Mesodermal cell (in vitro differentiated cells): ENCODE results near the gene RAPH1.

ENCODE experiments used
- H3K27ac ChIP-seq: 2 replicates; pipeline ENCODE4 v1.7.0; 2013; ENCODE audit warnings: mild to moderate bottlenecking, low read depth, low read length, moderate library complexity; ENCODE audit not compliant: severe bottlenecking
- H3K36me3 ChIP-seq: 2 replicates; pipeline ENCODE4 v1.7.1; 2013; ENCODE audit warnings: mild to moderate bottlenecking, low read length, moderate library complexity; ENCODE audit not compliant: control insufficient read depth, insufficient read depth
- H3K4me1 ChIP-seq: one replicate; pipeline ENCODE4 v1.7.1; 2013; ENCODE audit warnings: mild to moderate bottlenecking, low read length; ENCODE audit not compliant: insufficient read depth, control insufficient read depth, poor library complexity, severe bottlenecking
- H3K4me3 ChIP-seq: 2 replicates; pipeline ENCODE4 v1.7.0; 2013; ENCODE audit warnings: low read length, control low read depth, mild to moderate bottlenecking; ENCODE audit not compliant: insufficient read depth, poor library complexity, severe bottlenecking; ENCODE audit errors: extremely low read depth
- H3K9me3 ChIP-seq: 2 replicates; pipeline ENCODE4 v1.7.1; 2013; ENCODE audit warnings: mild to moderate bottlenecking, low read length, moderate library complexity; ENCODE audit not compliant: control insufficient read depth
- WGBS, 2 experiments: methylation state at CpG; one replicate each; pipeline ENCODE4 v1.1.5; 2013; ENCODE audit warnings: missing lambda C conversion rate in 2 of 2; ENCODE audit not compliant: insufficient coverage in 2 of 2; 5-methylcytosine and 5-hydroxymethylcytosine counted together

Gene RAPH1

GRCh38 chr2:203490391-203490790 is 44.7 kb downstream of the RAPH1 start:
- Histone ChIP-seq H3K9me3 (no peaks in the 10 kb centered on the region), H3K4me3 (no peak overlapping the region), H3K36me3 (peaks cover 43% of the 10 kb centered on the region), H3K4me1 (no peaks in the 10 kb centered on the region), H3K27ac (no peak overlapping the region)
- 100% methylated on average over 2 of the region's 3 CpGs; no CpG with 5 or more reads in 1 of the 2 experiments for WGBS, 2 experiments

- H3K4me3 ChIP-seq = no peak overlapping the region
- 97 to 100% methylated on average over 3 to 4 of the region's 6 CpGs for WGBS, 2 experiments
- no peaks in the 10 kb centered on the region for H3K4me1 ChIP-seq
- no peaks in the 10 kb centered on the region for H3K9me3 ChIP-seq
- peaks cover 43% of the 10 kb centered on the region for H3K36me3 ChIP-seq
- no peak overlapping the region for H3K27ac ChIP-seq
Observed at GRCh38 chr2:203489531-203489930, 45.6 kb downstream of the RAPH1 start.

- no peak overlapping the region for H3K4me3 ChIP-seq
- 87 to 91% methylated on average over 6 of the region's 8 CpGs for WGBS, 2 experiments
- H3K4me1 ChIP-seq = no peaks in the 10 kb centered on the region
- H3K9me3 ChIP-seq = no peaks in the 10 kb centered on the region
- H3K27ac ChIP-seq = no peak overlapping the region
- H3K36me3 ChIP-seq = peaks cover 36% of the 10 kb centered on the region
Observed at GRCh38 chr2:203484266-203485112, 50.6 kb downstream of the RAPH1 start.

GRCh38 chr2:203480623-203481022 is 54.5 kb downstream of the RAPH1 start:
- Histone ChIP-seq H3K4me1 (no peaks in the 10 kb centered on the region), H3K27ac (no peak overlapping the region), H3K9me3 (no peaks in the 10 kb centered on the region), H3K36me3 (peaks cover 21% of the 10 kb centered on the region), H3K4me3 (no peak overlapping the region)
- WGBS, 2 experiments = 100% methylated on average over 1 to 2 of the region's 5 CpGs

GRCh38 chr2:203476881-203477280 is 58.2 kb downstream of the RAPH1 start:
- Histone ChIP-seq H3K4me1 (no peaks in the 10 kb centered on the region), H3K4me3 (no peak overlapping the region), H3K9me3 (no peaks in the 10 kb centered on the region), H3K36me3 (peaks cover 9% of the 10 kb centered on the region), H3K27ac (no peak overlapping the region)
- WGBS, 2 experiments = 79 to 100% methylated on average over 2 of the region's 2 CpGs

- H3K9me3 ChIP-seq = no peaks in the 10 kb centered on the region
- H3K27ac ChIP-seq = no peak overlapping the region
- no peak overlapping the region for H3K4me3 ChIP-seq
- no peaks in the 10 kb centered on the region for H3K36me3 ChIP-seq
- WGBS, 2 experiments = 90 to 100% methylated on average over 2 to 3 of the region's 5 CpGs
- no peaks in the 10 kb centered on the region for H3K4me1 ChIP-seq
Observed at GRCh38 chr2:203471323-203471722, 63.8 kb downstream of the RAPH1 start.

GRCh38 chr2:203470371-203470770 is 64.7 kb downstream of the RAPH1 start:
- H3K4me1 ChIP-seq = no peaks in the 10 kb centered on the region
- no peaks in the 10 kb centered on the region for H3K36me3 ChIP-seq
- 53 to 78% methylated on average over 2 to 3 of the region's 4 CpGs for WGBS, 2 experiments
- H3K4me3 ChIP-seq = no peak overlapping the region
- no peaks in the 10 kb centered on the region for H3K9me3 ChIP-seq
- no peak overlapping the region for H3K27ac ChIP-seq

GRCh38 chr2:203469546-203469945 is 65.6 kb downstream of the RAPH1 start:
- H3K4me1 ChIP-seq = no peaks in the 10 kb centered on the region
- H3K27ac ChIP-seq = no peak overlapping the region
- no peaks in the 10 kb centered on the region for H3K9me3 ChIP-seq
- WGBS, 2 experiments = no CpG with 5 or more reads among the region's 1 CpG
- H3K4me3 ChIP-seq = no peak overlapping the region
- no peaks in the 10 kb centered on the region for H3K36me3 ChIP-seq

- Histone ChIP-seq H3K4me1 (no peaks in the 10 kb centered on the region), H3K4me3 (no peak overlapping the region), H3K36me3 (peaks cover 5% of the 10 kb centered on the region), H3K27ac (no peak overlapping the region), H3K9me3 (no peaks in the 10 kb centered on the region)
Observed at GRCh38 chr2:203463266-203463678, 71.8 kb downstream of the RAPH1 start.

GRCh38 chr2:203462308-203462707 is 72.8 kb downstream of the RAPH1 start:
- Histone ChIP-seq H3K4me1 (no peaks in the 10 kb centered on the region), H3K36me3 (peaks cover 13% of the 10 kb centered on the region), H3K9me3 (no peaks in the 10 kb centered on the region), H3K27ac (no peak overlapping the region), H3K4me3 (no peak overlapping the region)
- WGBS, 2 experiments = no CpG with 5 or more reads among the region's 1 CpG

GRCh38 chr2:203461746-203462145 is 73.4 kb downstream of the RAPH1 start:
- Histone ChIP-seq H3K27ac (no peak overlapping the region), H3K9me3 (no peaks in the 10 kb centered on the region), H3K4me3 (no peak overlapping the region), H3K4me1 (no peaks in the 10 kb centered on the region), H3K36me3 (peaks cover 18% of the 10 kb centered on the region)
